ENCODE data around the gene TOM1L2.

Gene TOM1L2

GRCh38 chr17:17994271-17995069 lies 22.3 kb upstream of the TOM1L2 start:
- DNase-seq, result no peak

GRCh38 chr17:17993852-17994251 lies 21.7 kb upstream of the TOM1L2 start:
- DNase-seq, result no peak

GRCh38 chr17:17993366-17993765 lies 21.2 kb upstream of the TOM1L2 start:
- DNase-seq, result no peak

- DNase-seq, result no peak
These were observed 18.1 kb upstream of the TOM1L2 start for GRCh38 chr17:17990282-17990681.

GRCh38 chr17:17989618-17990017 lies 17.4 kb upstream of the TOM1L2 start:
- no peak for DNase-seq

GRCh38 chr17:17989081-17989480 lies 16.9 kb upstream of the TOM1L2 start:
- DNase-seq, result no peak

- DNase-seq, result no peak
These were observed 16.3 kb upstream of the TOM1L2 start for GRCh38 chr17:17988427-17988945.

GRCh38 chr17:17987901-17988300 lies 15.7 kb upstream of the TOM1L2 start:
- no peak for DNase-seq

- DNase-seq, result no peak
These were observed 15.1 kb upstream of the TOM1L2 start for GRCh38 chr17:17987187-17987896.

- no peak for DNase-seq
These were observed 13.4 kb upstream of the TOM1L2 start for GRCh38 chr17:17985555-17985954.

- DNase-seq, result no peak
These were observed 13.0 kb upstream of the TOM1L2 start for GRCh38 chr17:17985153-17985552.

- no peak for DNase-seq
These were observed 11.6 kb upstream of the TOM1L2 start for GRCh38 chr17:17983776-17984175.

GRCh38 chr17:17983376-17983775 lies 11.2 kb upstream of the TOM1L2 start:
- DNase-seq, result no peak

GRCh38 chr17:17982801-17983200 lies 10.6 kb upstream of the TOM1L2 start:
- no peak for DNase-seq

- DNase-seq, result no peak
These were observed 9.1 kb upstream of the TOM1L2 start for GRCh38 chr17:17981330-17981729.

- DNase-seq, result no peak
These were observed 7.6 kb upstream of the TOM1L2 start for GRCh38 chr17:17979778-17980177.

- DNase-seq, result no peak
These were observed 6.6 kb upstream of the TOM1L2 start for GRCh38 chr17:17978481-17979424.

GRCh38 chr17:17976931-17977570 lies 4.9 kb upstream of the TOM1L2 start:
- DNase-seq, result no peak

GRCh38 chr17:17975436-17975835 lies 3.2 kb upstream of the TOM1L2 start:
- DNase-seq, result peak; percentile 40

GRCh38 chr17:17972952-17973254 lies 703 bp upstream of the TOM1L2 start:
- no peak for DNase-seq

- no peak for DNase-seq
These were observed 622 bp downstream of the TOM1L2 start for GRCh38 chr17:17971431-17972125.

Measured in CD4-positive, alpha-beta T cell treated with Interleukin-15 for 1 hour (primary cell).